RWPE1 (cell line): ENCODE measurements around the gene MT1H.
"Not testable (repeated sequence)": the region's sequence is repeated elsewhere in the genome, so short reads cannot be mapped to it uniquely, and the experiment has no call there.

Experiments
- CTCF ChIA-PET: fragments of 350-600 bp; sonication (Branson Sonifier 250); formaldehyde crosslinking; extraction: SDS; loops from one replicate; lab custom pipeline; 2021; lab: Yijun Ruan, JAX
- POLR2A ChIA-PET: fragments of 400-600 bp; formaldehyde crosslinking; extraction: SDS; loops from one replicate; lab custom pipeline; 2020; ENCODE audit warnings: antibody characterized with exemption; ENCODE audit not compliant: low non-redundant PET; lab: Yijun Ruan, JAX
- DNase-seq: peaks from one replicate; pipeline ENCODE4 v3.0.0; 2012; ENCODE audit warnings: low spot score
- H3K27ac ChIP-seq: fragments of 450-650 bp; 2 replicates; pipeline ENCODE4 v1.5.1; 2017
- TF ChIP-seq, protein P1 (sequence below): fragments of 450-650 bp; conservative IDR thresholded peaks from 2 replicates; pipeline ENCODE4 v1.5.1; 2017; ENCODE audit warnings: low read depth, mild to moderate bottlenecking

MT1H gene

DNA sequence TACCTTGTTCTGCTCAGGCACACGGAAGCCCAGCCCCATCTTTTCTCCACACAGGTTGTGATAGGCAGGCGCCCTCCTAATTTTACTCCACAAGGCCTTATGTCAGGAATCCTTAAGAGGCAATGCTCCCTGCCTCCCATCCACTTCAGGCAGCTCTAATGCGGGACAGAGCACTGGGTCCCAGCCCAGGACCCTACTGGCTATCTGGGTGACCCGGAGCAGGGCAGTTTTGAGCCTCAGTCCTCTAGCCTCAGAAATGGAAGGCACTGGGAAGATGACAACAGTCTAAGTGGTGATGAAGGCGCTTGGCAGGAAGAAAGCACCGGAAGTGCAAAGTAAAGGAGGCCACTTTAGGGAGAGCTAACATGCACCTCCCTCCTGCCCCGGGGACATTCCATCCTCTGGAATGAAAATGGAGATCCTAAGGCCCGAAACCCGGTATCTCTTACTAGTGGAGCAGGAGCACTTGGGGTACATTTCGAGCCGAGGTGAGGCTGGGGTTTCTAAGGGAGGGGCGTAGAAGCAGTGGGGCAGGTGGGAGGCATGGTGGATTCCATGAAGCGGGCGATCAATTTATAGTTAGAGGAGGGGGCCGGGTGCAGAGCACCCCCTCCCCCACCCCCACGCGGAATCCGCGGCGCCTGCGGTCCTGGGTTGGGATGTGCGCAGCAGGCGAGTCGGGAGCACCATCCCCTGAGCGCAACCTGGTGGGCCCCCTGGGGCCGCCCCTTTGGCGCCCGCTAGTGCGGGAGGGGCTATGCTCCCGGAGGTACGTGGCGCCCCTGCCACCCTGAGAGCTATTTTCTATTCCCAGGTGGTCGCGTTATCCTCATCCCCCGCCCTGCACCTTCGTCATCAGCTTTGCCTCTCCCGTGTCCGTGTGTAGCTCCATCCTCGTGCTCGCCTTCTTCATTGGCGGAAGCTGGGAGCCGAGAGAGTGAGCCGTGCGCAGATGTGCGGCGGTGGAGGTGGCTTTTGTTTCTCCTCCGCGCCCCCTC is 7.0 kb upstream of the MT1H start:
- ChIA-PET CTCF (interaction anchor here (0.7 kb wide), 1 partner anchor 72 kb away, joined by 3 read pairs; no protein-coding TSS in a partner anchor), POLR2A (no interaction called here)
- no peak for DNase-seq
- TF ChIP-seq, protein P1, sequence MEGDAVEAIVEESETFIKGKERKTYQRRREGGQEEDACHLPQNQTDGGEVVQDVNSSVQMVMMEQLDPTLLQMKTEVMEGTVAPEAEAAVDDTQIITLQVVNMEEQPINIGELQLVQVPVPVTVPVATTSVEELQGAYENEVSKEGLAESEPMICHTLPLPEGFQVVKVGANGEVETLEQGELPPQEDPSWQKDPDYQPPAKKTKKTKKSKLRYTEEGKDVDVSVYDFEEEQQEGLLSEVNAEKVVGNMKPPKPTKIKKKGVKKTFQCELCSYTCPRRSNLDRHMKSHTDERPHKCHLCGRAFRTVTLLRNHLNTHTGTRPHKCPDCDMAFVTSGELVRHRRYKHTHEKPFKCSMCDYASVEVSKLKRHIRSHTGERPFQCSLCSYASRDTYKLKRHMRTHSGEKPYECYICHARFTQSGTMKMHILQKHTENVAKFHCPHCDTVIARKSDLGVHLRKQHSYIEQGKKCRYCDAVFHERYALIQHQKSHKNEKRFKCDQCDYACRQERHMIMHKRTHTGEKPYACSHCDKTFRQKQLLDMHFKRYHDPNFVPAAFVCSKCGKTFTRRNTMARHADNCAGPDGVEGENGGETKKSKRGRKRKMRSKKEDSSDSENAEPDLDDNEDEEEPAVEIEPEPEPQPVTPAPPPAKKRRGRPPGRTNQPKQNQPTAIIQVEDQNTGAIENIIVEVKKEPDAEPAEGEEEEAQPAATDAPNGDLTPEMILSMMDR: no peak
- no peak overlapping the region for H3K27ac ChIP-seq

DNA sequence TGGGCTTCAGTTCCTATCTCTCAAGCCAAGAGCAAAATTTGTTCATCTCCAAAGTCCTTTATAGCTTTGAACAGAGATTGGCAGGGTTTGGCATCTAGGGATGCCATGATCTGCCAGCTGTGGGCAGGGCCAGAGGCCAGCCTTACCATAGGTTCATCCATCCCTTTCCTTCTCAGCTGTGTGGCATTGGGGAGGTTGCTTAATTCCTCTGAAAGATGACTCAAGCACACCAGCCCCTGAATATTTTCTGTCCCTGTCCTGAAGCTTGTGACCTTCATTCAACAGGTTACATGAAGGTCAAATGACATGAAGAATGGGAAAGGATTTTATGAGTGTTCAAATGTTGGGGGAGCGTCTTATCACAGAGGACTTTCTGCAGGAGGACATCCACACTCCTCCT is 5.1 kb upstream of the MT1H start:
- TF ChIP-seq, protein P1: no peak
- ChIA-PET CTCF (no interaction called here), POLR2A (no interaction called here)
- H3K27ac ChIP-seq: no peak overlapping the region
- no peak for DNase-seq

DNA sequence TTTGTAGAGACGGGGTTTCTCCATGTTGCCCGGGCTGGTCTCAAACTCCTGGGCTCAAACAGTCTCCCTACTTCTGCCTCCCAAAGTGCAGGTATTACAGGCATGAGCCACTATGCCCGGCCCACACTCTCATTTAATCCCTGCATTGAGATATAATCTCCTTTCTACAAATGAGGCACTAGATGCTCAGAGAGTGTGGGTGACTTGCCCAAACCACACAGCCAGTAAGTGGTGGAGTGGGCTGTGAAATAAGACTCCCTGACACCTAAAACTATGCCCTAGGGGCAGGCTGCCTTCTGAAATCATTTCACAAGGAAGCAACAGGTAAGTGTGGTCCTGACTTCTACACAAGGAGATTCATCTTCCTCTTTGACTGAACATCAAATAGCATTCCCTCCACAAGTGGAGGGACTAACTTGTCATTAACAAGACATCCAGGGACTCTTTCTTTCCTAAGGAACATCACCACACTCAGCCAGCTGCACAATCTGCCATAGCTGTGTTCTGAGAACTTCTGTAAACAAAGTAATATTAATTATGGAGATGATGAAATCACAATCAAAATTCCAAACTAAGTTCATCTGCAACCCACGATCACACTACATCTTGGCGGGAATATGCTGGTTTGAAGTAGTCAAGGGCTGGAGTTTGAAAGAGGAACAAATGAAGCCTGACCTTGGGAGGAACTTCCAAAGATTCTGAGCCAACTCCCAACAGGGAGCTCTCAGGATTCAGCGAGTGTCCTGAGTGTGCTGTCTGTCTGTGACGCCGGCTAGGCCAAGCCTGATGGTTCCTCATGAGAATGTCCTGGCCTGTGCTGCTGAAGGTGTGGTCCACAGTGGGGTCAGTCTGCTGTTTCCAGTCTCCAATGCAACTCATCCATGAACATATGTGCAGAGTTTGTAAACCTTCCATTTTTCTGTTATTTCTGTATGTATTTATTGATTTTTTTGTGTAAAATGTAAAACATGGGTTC is 4.0 kb upstream of the MT1H start:
- POLR2A ChIA-PET, DNase-seq, CTCF ChIA-PET, H3K27ac ChIP-seq: not testable (repeated sequence)

DNA sequence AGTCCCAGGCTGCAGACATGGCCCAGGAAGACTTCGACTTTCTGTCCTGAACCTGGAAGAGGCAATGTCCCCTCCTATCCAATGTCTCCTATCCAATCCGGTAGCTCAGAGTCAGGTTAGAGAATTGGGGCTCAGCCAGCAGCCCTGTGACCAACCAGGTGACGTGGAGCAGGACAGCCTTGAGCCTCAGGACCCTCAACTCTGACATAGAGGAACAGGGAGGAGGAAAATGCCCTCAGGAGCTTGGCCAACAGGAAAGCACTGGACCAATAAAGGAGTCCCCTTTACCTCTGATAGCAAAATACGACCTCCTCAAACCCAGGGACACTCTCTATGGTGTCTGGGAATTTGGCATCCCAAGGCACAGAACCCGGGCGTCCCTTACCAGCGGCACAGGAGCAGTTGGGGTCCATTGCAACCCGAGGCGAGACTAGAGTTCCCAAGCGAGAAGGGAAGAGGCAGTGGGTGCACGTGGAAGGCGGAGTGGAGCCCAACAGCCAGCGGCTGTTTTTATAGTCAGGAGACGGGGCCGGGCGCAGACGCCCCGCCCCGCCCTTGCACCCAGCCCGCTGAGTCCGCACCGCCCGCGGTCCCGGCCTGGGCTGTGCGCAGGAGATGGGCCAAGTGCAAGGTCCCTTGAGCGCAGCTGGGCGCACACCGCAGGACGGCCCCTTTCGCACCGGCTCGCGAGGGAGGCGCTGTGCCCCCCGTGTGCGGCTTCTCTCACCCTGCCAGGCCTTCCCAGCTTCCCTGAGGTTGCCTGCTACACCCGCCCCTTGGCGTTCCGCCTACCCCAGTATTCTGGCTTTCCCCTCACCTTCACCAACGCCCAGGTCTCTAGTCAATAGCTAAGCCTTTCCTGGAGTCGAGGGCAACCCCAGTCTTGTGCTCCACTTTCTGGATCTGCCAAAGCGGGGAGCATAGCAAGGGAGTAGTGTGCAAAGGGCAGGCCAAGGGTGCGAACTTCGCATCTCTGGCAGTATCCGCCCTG is 1.7 kb upstream of the MT1H start, which contains the start of gene MT1G:
MT1G (minus strand) TSS at position 485 of the 991 bp plus-strand sequence; CDS start at position 413, 72 bp downstream.
- ChIA-PET POLR2A (no interaction called here), CTCF (no interaction called here)
- no peak for DNase-seq
- TF ChIP-seq, protein P1: no peak
- H3K27ac ChIP-seq: no peak within 1 kb of the TSS

DNA sequence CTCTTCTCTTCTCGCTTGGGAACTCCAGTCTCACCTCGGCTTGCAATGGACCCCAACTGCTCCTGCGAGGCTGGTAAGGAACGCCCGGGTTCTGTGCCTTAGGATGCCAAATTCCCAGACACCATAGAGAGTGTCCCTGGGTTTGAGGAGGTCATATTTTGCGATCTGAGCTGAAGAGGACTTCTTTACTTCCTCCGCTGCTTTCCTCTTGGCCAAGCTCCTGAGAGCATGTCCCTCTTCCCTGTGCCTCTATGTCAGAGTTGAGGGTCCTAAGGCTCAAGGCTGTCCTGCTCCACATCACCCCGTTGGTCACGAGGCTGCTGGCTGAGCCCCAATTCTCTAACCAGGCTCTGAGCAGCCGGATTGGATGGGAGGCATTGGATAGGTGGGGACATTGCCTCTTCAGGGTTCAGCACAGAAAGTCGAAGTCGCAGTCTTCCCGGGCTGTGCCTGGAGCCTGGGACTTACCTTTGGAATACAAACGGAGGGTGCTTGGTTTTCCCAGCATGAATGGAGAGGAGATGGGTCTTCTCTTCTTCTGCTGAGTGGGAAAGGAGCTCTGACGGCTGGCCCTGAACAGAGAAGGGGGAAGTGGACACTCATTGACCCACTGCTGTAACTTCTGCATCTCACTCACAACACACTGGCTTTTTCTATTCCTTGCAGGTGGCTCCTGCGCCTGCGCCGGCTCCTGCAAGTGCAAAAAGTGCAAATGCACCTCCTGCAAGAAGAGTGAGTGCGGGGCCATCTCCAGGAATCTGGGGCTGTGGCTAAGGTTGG is 416 bp downstream of the MT1H start:
- ChIA-PET CTCF (no interaction called here), POLR2A (no interaction called here)
- H3K27ac ChIP-seq: no peak overlapping the region
- no peak for DNase-seq
- TF ChIP-seq, protein P1: no peak

DNA sequence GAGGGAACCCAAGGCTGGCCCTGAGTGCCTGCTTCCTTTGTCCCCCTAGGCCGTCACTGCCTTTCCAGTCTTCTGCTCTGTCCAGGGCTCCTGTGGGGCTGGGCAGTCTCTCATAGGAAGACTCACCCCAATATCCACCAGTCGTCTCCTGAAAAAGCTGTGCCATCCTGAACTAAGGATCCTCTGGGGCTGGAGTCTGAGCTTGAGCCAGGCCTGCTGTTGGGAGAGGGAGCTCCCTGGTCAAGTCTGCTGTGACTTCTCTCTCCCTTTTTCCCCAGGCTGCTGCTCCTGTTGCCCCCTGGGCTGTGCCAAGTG is 963 bp downstream of the MT1H start:
- POLR2A ChIA-PET: no interaction called here
- DNase-seq: no peak
- H3K27ac ChIP-seq: no peak overlapping the region
- CTCF ChIA-PET: no interaction called here
- TF ChIP-seq, protein P1: no peak

DNA sequence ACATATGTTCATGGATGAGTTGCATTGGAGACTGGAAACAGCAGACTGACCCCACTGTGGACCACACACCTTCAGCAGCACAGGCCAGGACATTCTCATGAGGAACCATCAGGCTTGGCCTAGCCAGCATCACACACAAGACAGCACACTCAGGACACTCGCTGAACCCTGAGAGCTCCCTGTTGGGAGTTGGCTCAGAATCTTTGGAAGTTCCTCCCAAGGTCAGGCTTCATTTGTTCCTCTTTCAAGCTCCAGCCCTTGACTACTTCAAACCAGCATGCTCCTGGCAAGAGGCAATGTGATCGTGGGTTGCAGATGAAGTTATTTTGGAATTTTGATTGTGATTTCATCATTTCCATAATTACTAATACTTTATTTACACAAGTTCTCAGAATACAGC is 2.1 kb downstream of the MT1H start:
- POLR2A ChIA-PET: interaction anchor here (1.0 kb wide), 1 partner anchor 46 kb away, joined by 4 read pairs; the partner anchor contains the start of gene MT1E
- CTCF ChIA-PET, DNase-seq, H3K27ac ChIP-seq: not testable (repeated sequence)

DNA sequence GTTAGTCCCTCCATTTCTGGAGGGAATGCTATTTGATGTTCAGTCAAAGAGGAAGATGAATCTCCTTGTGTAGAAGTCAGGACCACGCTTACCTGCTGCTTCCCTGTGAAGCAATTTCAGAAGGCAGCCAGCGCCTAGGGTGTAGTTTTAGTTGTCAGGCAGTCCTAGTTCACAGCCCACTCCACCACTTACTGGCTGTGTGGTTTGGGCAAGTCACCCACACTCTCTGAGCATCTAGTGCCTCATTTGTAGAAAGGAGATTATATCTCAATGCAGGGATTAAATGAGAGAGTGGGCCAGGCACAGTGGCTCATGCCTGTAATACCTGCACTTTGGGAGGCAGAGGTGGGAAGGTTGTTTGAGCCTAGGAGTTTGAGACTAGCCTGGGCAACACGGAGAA is 2.6 kb downstream of the MT1H start:
- not testable (repeated sequence) for DNase-seq, H3K27ac ChIP-seq
- ChIA-PET POLR2A (interaction anchor here (1.0 kb wide), 1 partner anchor 47 kb away, joined by 4 read pairs; the partner anchor contains the start of gene MT1E), CTCF (interaction anchor here (2.7 kb wide), 1 partner anchor 30 kb away, joined by 13 read pairs; no protein-coding TSS in a partner anchor)
